GM18517 (cell line): ENCODE measurements around the gene NUDT14.

Experiments used
- ATAC-seq: cut with Tn5 transposase; IDR thresholded peaks from one replicate; pipeline ENCODE4 v1.9.1; 2021; ENCODE audit warnings: mild to moderate bottlenecking, moderate library complexity; ENCODE audit not compliant: unreplicated experiment

Gene NUDT14

DNA sequence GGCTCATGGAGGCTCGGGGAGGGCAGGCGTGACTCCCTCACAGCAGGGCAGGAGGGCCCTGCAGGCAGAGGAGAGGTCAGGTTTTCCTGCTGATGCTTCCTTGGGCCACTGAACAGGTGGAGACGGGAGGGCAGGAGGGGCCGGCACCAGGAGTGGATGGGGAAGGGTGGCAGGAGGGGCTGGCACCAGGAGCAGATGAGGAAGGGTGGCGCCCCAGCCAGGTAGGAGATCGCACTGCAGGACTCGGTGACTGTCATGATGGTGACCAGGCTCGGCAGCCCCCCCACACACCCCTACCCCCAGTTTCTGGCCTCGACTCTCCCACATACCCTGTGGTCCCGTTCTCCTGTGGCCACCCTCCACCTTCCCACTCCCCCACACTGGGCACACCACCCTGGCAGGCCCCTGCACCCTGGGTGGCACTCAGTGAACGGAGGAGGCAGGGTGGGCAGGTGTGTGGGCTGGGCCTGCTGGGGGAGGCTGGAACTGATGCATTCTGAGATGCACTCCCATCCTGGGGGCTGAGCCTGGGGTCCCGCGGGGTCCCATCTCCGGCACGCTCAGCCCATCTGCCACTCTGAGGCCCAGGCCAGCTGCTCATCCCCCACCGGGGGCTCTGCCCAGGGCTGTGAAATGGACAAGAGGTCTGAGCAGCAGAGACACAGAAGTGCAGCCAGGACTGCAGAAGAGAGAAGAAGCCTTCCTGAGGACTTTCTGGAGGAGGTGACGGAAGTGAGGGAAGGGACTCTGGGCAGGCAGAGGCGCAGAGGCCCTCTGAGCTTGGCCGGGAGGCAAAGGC is 2.8 kb downstream of the NUDT14 start:
- no peak for ATAC-seq

GRCh38 chr14:105177082-105177481 is 4.0 kb downstream of the NUDT14 start:
- no peak for ATAC-seq

DNA sequence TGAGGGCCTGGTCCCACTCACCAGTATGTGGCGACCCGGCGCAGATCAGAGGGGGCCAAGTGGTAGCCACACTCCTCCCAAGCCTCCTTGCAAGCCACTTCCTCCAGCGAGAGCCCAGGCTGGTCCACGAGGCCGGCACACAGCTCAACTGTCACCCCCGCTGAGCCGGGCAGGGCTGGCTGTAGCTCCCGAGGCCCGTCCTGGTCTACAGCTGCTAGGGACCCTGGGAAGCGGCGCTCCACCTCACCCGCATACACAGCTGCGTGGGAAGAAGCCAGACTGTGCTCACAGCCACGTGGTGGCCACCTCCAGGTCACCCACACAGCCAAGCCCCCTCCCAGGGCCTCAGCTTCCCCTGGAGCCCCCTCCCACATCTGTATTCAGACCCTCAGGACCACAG is 4.6 kb downstream of the NUDT14 start:
- ATAC-seq: no peak

GRCh38 chr14:105173901-105174894 is 6.9 kb downstream of the NUDT14 start:
- no peak for ATAC-seq

DNA sequence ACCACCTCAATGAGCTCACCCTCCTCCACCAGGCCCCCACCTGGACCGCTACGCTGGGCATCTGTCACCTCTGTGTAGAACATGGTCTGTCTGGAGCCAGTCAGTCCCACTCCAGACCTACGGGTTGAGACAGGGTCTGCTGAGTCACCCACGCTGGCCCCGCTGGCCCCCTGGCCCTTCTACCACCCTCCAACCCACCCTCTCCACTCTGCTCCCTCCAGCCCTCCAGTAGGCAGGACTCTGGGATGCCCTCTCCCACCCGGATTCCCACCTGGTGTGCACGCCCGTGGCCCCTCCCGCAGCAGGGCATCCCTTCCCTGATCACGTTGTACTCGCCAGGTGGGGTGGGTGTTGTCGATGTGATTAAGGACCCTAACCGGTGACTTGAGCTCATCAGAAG is 8.0 kb downstream of the NUDT14 start:
- no peak for ATAC-seq

DNA sequence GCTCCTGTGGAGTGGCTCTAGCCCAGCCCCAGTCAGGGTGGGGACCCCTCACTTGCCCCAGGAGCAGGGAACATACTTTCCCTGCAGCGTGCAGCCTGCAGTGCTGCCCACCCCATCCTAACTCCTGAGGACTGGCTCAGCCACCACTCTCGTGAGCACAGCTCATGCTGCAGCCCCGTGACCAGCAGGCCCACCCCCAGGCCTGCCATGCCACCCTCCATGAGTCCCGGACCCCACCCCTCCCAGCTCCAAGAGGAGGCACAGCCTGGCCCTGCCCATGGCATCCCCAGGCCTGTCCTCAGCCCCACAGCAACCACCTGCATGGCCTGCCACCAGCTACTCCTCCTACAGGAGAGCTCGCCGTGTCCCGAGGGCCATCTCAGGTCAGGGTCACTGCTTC is 8.6 kb downstream of the NUDT14 start:
- no peak for ATAC-seq

GRCh38 chr14:105171004-105171673 is 10.0 kb downstream of the NUDT14 start:
- no peak for ATAC-seq

- ATAC-seq: no peak
Observed at GRCh38 chr14:105169776-105170655, 11.1 kb downstream of the NUDT14 start.

DNA sequence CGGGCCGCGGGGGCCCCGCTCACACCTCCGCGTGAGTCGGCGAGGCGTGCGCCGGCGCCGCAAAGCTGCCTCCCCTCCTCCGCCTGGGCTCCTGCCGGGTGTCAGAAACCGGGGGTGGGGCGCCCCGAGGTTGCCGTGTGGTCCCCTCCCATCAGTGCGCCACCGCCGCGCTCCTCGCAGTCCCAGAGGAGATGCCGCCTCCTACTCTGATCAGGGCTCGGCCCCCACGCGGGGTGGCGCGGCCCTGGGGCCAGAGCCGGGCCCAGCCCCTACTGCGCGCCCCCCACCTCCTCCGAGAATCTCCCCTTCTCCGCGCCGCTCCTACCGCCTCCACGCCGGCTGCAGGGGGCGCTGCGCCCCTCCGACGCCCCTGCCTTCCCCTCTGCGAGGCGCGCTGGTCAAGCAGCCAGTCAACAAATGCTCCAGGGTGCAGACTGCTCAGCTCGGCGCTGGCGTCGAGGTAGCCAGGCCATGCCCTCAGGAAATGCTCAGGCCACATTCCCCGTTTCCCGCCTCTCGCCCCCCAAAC is 12.1 kb downstream of the NUDT14 start:
- ATAC-seq: no peak

- no peak for ATAC-seq
Observed at GRCh38 chr14:105168496-105168978, 12.6 kb downstream of the NUDT14 start, which contains the start of gene JAG2. TSS of gene JAG2 (minus strand) at chr14:105168776. CDS start at chr14:105168420, 356 bp downstream.

- ATAC-seq: no peak
Observed at GRCh38 chr14:105168093-105168420, 13.1 kb downstream of the NUDT14 start.

GRCh38 chr14:105167303-105168092 is 13.6 kb downstream of the NUDT14 start:
- no peak for ATAC-seq

GRCh38 chr14:105166571-105167302 is 14.4 kb downstream of the NUDT14 start:
- ATAC-seq: no peak

GRCh38 chr14:105165761-105166485 is 15.2 kb downstream of the NUDT14 start:
- ATAC-seq: no peak

- ATAC-seq: no peak
Observed at GRCh38 chr14:105165134-105165704, 15.9 kb downstream of the NUDT14 start.

GRCh38 chr14:105163040-105163742 is 17.9 kb downstream of the NUDT14 start:
- ATAC-seq: no peak

DNA sequence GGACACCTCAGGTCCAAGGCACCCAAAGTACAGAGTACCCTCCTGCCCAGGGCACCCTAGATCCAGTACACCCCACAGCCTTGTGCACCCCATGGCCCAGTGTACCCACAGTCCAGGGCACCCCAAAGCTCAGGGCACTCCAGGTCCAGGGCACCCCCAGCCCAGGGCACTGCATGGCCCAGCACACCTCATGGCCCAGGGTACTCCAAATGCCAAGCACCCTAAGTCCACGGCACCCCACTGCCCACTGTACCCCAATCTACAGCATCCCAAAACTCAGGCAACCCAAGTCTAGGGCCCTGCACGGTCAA is 18.5 kb downstream of the NUDT14 start:
- no peak for ATAC-seq
